ENCODE results near the gene ATRN. TPM values are rescaled to one million over a fixed set of nuclear protein-coding genes. Genes with fewer than 3 reads are reported as not detected.

The ATRN gene
- total RNA-seq, 2 experiments from 2014 or later: 8.8 to 9.1 TPM

DNA sequence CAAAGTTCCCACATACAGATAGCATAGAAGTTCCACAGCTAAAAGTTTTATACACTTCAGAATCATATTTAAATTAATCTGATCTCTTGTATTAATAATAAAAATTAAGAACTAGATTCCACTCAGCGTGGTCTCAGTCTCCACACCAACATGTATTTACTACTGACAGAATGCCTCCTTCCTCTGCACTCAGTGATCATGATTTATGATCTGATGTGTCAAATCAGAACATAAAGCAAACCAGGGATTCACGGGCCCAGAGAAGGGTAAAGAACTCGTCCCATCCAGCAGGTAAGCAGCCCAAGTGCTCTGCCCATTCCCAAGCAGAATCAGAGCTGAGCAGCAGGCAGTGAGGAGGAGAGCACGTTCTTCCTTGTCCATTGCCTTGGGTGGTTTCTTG is 14.2 kb upstream of the ATRN start:
- CTCF ChIA-PET: no interaction called here
- no peak overlapping the region for H3K4me3 Mint-ChIP-seq
- no peaks in the 10 kb centered on the region for H3K36me3 Mint-ChIP-seq (ENCODE audit: low read depth)

GRCh38 chr20:3459881-3460307 is 10.9 kb upstream of the ATRN start:
- Histone ChIP-seq H3K27ac (ENCODE audit: low read depth in 1 of 2, low read length in 2 of 2) (no peak overlapping the region), H3K4me1 (ENCODE audit: insufficient read depth, low read length) (no peaks in the 10 kb centered on the region), H3K36me3 (ENCODE audit: insufficient read depth, low read length) (no peaks in the 10 kb centered on the region), H3K9me3 (ENCODE audit: control insufficient read depth in 1 of 2, insufficient read depth in 1 of 2, low read length in 2 of 2) (no peaks in the 10 kb centered on the region), H3K27me3 (ENCODE audit: control insufficient read depth in 1 of 2, insufficient read depth in 2 of 2, low read length in 2 of 2) (peaks cover 0 to 4% of the 10 kb centered on the region in 2 experiments), H3K4me3 (ENCODE audit: low read length) (no peak overlapping the region)
- DNase-seq (no peak), ATAC-seq (ENCODE audit: poor library complexity) (no peak)
- no peak for TF ChIP-seq CTCF (IDR thresholded peaks at IDR 0.05)
- intact Hi-C loops (cut with DNase I, micrococcal nuclease): no loop called here
- H3K4me1 Mint-ChIP-seq (ENCODE audit: low read depth): no peaks in the 10 kb centered on the region
- H3K27me3 Mint-ChIP-seq: peaks cover 5% of the 10 kb centered on the region
- no peaks in the 10 kb centered on the region for H3K36me3 Mint-ChIP-seq (ENCODE audit: low read depth)
- H3K9me3 Mint-ChIP-seq: no peaks in the 10 kb centered on the region
- ChIA-PET CTCF (no interaction called here), POLR2A (no interaction called here)
- H3K4me3 Mint-ChIP-seq: no peak overlapping the region
- no peak overlapping the region for H3K27ac Mint-ChIP-seq

More for the DNA sequence above, 14.2 kb upstream of the ATRN start:
- peaks cover 0 to 4% of the 10 kb centered on the region in 2 experiments for H3K27me3 ChIP-seq (ENCODE audit: control insufficient read depth in 1 of 2, insufficient read depth in 2 of 2, low read length in 2 of 2)
- no peaks in the 10 kb centered on the region for H3K9me3 Mint-ChIP-seq
- POLR2A ChIA-PET: no interaction called here
- DNase-seq: no peak
- H3K4me1 Mint-ChIP-seq (ENCODE audit: low read depth): no peaks in the 10 kb centered on the region
- no peak overlapping the region for H3K27ac Mint-ChIP-seq
- H3K27me3 Mint-ChIP-seq: peaks cover 5% of the 10 kb centered on the region
- no peak for ATAC-seq (ENCODE audit: poor library complexity)
- no peak overlapping the region for H3K4me3 ChIP-seq (ENCODE audit: low read length)
- H3K4me1 ChIP-seq (ENCODE audit: insufficient read depth, low read length): no peaks in the 10 kb centered on the region
- no peaks in the 10 kb centered on the region for H3K36me3 ChIP-seq (ENCODE audit: insufficient read depth, low read length)
- intact Hi-C loops (cut with DNase I, micrococcal nuclease): no loop called here
- H3K27ac ChIP-seq (ENCODE audit: low read depth in 1 of 2, low read length in 2 of 2): no peak overlapping the region
- TF ChIP-seq CTCF (IDR thresholded peaks at IDR 0.05): no peak
- H3K9me3 ChIP-seq (ENCODE audit: control insufficient read depth in 1 of 2, insufficient read depth in 1 of 2, low read length in 2 of 2): no peaks in the 10 kb centered on the region

- Histone ChIP-seq H3K27ac (ENCODE audit: low read depth in 1 of 2, low read length in 2 of 2) (no peak overlapping the region), H3K4me1 (ENCODE audit: insufficient read depth, low read length) (no peaks in the 10 kb centered on the region), H3K36me3 (ENCODE audit: insufficient read depth, low read length) (no peaks in the 10 kb centered on the region), H3K9me3 (ENCODE audit: control insufficient read depth in 1 of 2, insufficient read depth in 1 of 2, low read length in 2 of 2) (no peaks in the 10 kb centered on the region), H3K27me3 (ENCODE audit: control insufficient read depth in 1 of 2, insufficient read depth in 2 of 2, low read length in 2 of 2) (peaks cover 0 to 4% of the 10 kb centered on the region in 2 experiments), H3K4me3 (ENCODE audit: low read length) (no peak overlapping the region)
- TF ChIP-seq CTCF (IDR thresholded peaks at IDR 0.05): no peak
- POLR2A ChIA-PET: no interaction called here
- H3K9me3 Mint-ChIP-seq: no peaks in the 10 kb centered on the region
- peaks cover 10% of the 10 kb centered on the region for H3K27me3 Mint-ChIP-seq
- intact Hi-C loops (cut with DNase I, micrococcal nuclease): no loop called here
- ATAC-seq (ENCODE audit: poor library complexity) (no peak), DNase-seq (no peak)
- CTCF ChIA-PET: no interaction called here
- H3K27ac Mint-ChIP-seq: no peak overlapping the region
- no peaks in the 10 kb centered on the region for H3K36me3 Mint-ChIP-seq (ENCODE audit: low read depth)
- no peak overlapping the region for H3K4me3 Mint-ChIP-seq
- no peaks in the 10 kb centered on the region for H3K4me1 Mint-ChIP-seq (ENCODE audit: low read depth)
Observed at GRCh38 chr20:3461211-3461771, 9.5 kb upstream of the ATRN start.
